GM12891 (cell line): ENCODE results near the gene CHKA.

ENCODE experiments used
- POLR2A ChIP-seq: IDR thresholded peaks from 2 replicates; pipeline ENCODE4 v1.6.1; 2011; ENCODE audit warnings: low read depth, low read length, control low read depth
- POLR2AphosphoS5 ChIP-seq: IDR thresholded peaks from 2 replicates; pipeline ENCODE4 v1.6.1; 2011; ENCODE audit warnings: low read depth, low read length, control low read depth

GRCh38 chr11:68092411-68092810 lies 28.8 kb downstream of the CHKA start:
- TF ChIP-seq POLR2AphosphoS5 (no peak), POLR2A (no peak)
